GM12875 (cell line): ENCODE measurements around the gene TBC1D10A.

Experiments
- H3K4me3 ChIP-seq: one replicate; pipeline ENCODE4 v1.5.1; 2011; ENCODE audit warnings: low read depth, low read length, control low read depth
- TF ChIP-seq, protein P1 (sequence below): IDR thresholded peaks from 2 replicates; pipeline ENCODE4 v1.5.1; 2011; ENCODE audit warnings: low read depth, mild to moderate bottlenecking, control low read depth, inconsistent platforms, low read length, moderate library complexity, borderline replicate concordance; ENCODE audit not compliant: insufficient read depth

The TBC1D10A gene

DNA sequence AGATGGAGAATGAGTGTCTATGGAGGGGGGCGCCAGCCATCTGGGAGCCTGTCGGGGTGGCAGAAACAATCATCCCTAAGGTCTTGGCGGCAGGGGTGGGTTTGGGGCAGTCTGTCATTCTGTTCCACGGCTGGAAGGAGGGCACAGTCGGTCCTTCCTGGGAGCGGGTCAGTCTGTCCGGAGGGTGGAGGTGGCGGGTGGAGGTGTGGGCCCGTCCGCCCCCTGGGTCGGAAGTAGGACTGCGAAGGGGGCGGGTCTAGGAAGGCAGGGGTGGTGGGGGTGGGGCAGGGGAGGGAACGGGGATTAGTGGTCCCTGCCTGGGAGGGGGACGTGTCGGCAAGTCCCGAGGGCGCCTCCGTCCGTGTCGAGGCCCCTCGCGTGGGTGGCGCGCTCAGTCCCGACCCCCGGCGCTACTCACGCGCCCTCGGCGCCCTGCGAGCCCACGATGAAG lies 461 bp downstream of the TBC1D10A start:
- TF ChIP-seq, protein P1, sequence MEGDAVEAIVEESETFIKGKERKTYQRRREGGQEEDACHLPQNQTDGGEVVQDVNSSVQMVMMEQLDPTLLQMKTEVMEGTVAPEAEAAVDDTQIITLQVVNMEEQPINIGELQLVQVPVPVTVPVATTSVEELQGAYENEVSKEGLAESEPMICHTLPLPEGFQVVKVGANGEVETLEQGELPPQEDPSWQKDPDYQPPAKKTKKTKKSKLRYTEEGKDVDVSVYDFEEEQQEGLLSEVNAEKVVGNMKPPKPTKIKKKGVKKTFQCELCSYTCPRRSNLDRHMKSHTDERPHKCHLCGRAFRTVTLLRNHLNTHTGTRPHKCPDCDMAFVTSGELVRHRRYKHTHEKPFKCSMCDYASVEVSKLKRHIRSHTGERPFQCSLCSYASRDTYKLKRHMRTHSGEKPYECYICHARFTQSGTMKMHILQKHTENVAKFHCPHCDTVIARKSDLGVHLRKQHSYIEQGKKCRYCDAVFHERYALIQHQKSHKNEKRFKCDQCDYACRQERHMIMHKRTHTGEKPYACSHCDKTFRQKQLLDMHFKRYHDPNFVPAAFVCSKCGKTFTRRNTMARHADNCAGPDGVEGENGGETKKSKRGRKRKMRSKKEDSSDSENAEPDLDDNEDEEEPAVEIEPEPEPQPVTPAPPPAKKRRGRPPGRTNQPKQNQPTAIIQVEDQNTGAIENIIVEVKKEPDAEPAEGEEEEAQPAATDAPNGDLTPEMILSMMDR: no peak

DNA sequence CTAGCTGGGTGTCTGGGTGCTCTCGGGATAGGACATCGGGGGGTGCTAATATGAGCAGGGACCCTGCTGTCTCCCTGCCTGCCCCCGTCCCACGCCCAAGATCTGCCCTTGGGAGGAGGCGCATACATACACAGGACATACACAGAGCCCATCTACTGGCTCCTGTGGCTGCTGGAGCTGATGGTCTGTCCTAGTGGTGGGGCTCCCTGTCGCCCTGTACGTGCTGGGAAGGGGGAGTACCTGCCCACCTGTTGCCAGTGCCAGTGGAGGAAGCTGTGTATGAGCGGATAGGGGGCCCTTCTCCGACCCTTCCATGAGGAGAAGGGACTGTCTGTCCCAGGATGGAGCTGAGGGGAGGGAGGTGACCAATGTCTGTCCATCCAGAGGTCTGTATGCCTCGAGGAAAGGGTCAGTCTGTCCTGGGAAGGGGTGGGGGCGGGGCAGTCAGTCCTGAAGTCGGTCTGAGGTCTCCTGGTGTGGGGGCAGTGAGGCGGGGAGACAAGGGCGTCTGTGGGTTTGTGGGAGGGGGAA lies 952 bp downstream of the TBC1D10A start:
- H3K4me3 ChIP-seq: peak overlapping the region; percentile 93
- TF ChIP-seq, protein P1: no peak

More for the DNA sequence above, 461 bp downstream of the TBC1D10A start:
- H3K4me3 ChIP-seq: peak overlapping the region; percentile 93

DNA sequence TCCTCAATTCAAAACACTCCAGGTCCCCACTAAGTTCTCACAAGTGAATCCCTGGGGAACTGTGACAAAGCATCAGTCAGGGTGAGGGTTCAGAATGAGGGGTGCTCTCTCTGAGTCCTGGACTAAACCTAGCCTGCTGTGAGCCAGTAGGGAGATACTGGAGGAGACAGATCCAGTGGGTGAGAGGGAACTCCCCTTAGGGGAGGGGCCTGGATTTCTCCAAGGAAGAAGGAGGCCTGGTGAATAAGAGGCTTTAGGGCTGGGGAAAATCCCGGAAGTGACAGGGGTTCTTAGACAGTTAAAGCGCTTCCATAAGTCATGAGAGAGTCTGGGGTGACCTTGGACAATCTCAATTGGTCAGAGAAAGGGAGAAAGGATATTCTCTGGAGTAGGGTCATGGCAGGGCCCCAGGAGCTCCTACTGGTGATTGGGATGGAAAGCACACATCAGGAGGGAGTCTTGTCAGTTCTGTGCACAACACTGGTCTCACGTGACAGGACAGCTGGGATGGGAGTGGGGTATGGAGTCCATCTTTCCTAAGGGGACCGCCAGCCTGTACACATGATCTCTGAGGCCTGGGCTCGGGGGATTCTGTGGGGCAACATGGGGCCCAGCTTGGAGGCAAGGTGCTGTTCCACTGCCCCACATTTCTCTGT lies 1.5 kb downstream of the TBC1D10A start:
- peak overlapping the region; percentile 16 for H3K4me3 ChIP-seq
- TF ChIP-seq, protein P1: no peak

DNA sequence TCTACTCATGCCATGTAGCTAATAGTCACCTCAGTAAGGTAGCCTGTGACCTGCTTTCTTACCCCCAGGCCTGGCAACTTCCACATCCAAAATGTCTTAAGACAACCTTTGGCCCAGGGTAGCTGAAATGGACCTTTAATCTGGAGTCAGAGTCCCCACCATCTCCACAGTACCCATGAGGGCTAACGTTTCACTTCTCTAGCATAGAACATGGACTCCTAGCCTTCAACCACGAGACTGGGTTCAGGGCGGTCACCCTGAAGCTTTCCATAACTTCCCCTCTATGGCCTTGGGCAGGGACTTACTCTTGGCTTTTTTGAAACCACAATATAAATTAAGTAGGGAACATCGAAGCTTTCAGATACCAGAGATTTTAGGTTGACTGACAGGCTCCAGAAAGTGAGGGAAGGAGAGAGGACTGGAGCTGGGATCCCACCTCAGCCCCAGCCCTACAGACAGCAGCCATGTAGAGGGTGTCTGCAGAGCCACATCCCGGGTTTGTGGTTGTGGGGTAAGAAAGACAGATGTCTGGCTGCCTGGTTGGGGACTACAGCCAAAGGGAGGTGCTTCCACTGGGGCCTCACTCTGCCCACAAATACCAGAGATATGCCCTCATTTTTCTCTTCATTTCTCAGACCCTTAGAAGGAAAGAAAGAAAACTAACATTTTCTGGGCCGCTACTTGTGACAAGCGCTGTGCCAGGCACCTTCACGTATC lies 2.6 kb downstream of the TBC1D10A start:
- H3K4me3 ChIP-seq: no peak overlapping the region
- TF ChIP-seq, protein P1: no peak

DNA sequence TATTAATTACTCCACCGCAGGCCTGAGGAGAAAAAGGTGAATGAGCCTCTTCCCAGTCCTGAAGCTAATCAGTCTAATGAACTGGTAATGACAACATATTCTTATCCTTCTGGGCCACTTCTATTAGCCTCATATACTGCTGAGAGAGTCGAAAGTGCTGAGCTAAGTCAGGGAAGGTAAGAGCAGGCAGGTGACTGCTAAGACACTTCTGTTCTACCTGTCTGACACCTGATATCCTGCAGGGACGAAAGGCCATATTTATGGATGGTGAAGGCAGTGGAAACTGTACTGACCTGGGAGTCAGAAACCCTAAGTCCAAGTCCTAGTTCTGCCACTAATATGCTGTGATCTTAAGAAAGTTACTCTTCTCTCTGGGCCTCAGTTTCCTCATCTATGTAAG lies 3.5 kb downstream of the TBC1D10A start:
- no peak overlapping the region for H3K4me3 ChIP-seq
- TF ChIP-seq, protein P1: no peak

DNA sequence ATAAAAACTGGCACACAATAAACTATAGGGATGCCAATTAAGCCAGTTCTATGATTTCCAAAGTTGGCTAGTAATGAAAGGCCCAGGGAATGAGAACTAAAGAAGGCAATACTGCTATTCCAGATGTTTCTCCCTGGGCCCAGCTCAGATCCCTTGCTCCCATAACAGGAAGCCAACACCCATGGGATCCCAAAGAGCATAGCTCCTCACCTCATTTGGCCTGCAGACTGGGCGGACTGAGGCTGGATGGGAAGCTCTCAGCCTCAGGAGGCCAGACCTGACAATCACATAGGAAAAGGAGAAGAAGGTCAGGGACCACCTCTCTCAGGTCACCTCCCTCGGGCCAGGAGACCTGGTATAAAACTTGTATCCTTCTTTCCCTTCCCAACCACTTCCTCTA lies 5.3 kb downstream of the TBC1D10A start:
- TF ChIP-seq, protein P1: no peak
- H3K4me3 ChIP-seq: no peak overlapping the region
